Keratinocyte (primary cell): Measurements from ENCODE around the gene RASL10A. TPM values are rescaled to one million over a fixed set of nuclear protein-coding genes. Genes with fewer than 3 reads are reported as not detected.

Experiments used
- DNase-seq: peaks from one replicate; pipeline ENCODE4 v3.0.0-alpha.2; 2011; ENCODE audit warnings: low read depth, missing footprints, low spot score
- FAIRE-seq: peaks from 2 replicates; lab custom pipeline; 2011; peaks lifted over from hg19 to GRCh38; lab: Jason Lieb, UNC
- H2AFZ ChIP-seq: 2 replicates; pipeline ENCODE4 v1.6.0; 2012; ENCODE audit warnings: low read length, control low read depth, inconsistent platforms; ENCODE audit not compliant: control insufficient read depth
- H3K27ac ChIP-seq: 2 replicates; pipeline ENCODE4 v1.5.1; 2011; ENCODE audit warnings: low read length; ENCODE audit not compliant: control insufficient read depth, insufficient read depth
- H3K27me3 ChIP-seq: 3 replicates; pipeline ENCODE4 v1.6.0; 2011; ENCODE audit warnings: low read length; ENCODE audit not compliant: control insufficient read depth, insufficient read depth; ENCODE audit errors: extremely low read depth
- H3K36me3 ChIP-seq, 2 experiments: 2 replicates in 1 of 2; 3 replicates in 1 of 2; pipeline ENCODE4 v1.5.1; 2011; ENCODE audit warnings: low read length in 2 of 2, mild to moderate bottlenecking in 1 of 2; ENCODE audit not compliant: control insufficient read depth in 2 of 2, insufficient read depth in 2 of 2; ENCODE audit errors: extremely low read depth in 1 of 2
- H3K4me1 ChIP-seq: 3 replicates; pipeline ENCODE4 v1.5.1; 2011; ENCODE audit warnings: low read length; ENCODE audit not compliant: control insufficient read depth, insufficient read depth; ENCODE audit errors: extremely low read depth
- H3K4me2 ChIP-seq: 3 replicates; pipeline ENCODE4 v1.6.0; 2011; ENCODE audit warnings: low read depth, low read length; ENCODE audit not compliant: control insufficient read depth, insufficient read depth; ENCODE audit errors: extremely low read depth
- H3K4me3 ChIP-seq, 3 experiments: fragments of 200-600 bp in 1 of 3; sonication (generic) in 1 of 3; 2 replicates in 2 of 3; 3 replicates in 1 of 3; pipeline ENCODE4 v1.5.1; 2011 to 2016; ENCODE audit warnings: low read length in 3 of 3, mild to moderate bottlenecking in 3 of 3, control low read depth in 2 of 3, inconsistent platforms in 1 of 3, low read depth in 1 of 3, mixed read lengths in 1 of 3, mixed run types in 1 of 3, moderate library complexity in 1 of 3; ENCODE audit not compliant: control insufficient read depth in 2 of 3, insufficient read depth in 2 of 3; ENCODE audit errors: extremely low read depth in 1 of 3
- H3K79me2 ChIP-seq: 2 replicates; pipeline ENCODE4 v1.6.0; 2012; ENCODE audit warnings: low read length; ENCODE audit not compliant: control insufficient read depth, insufficient read depth
- H3K9ac ChIP-seq: 3 replicates; pipeline ENCODE4 v1.6.0; 2011; ENCODE audit warnings: low read length; ENCODE audit not compliant: control insufficient read depth, insufficient read depth; ENCODE audit errors: extremely low read depth
- H3K9me1 ChIP-seq: 3 replicates; pipeline ENCODE4 v1.6.0; 2011; ENCODE audit warnings: low read length; ENCODE audit not compliant: control insufficient read depth, insufficient read depth; ENCODE audit errors: extremely low read depth
- H3K9me3 ChIP-seq: 2 replicates; pipeline ENCODE4 v1.5.1; 2012; ENCODE audit warnings: low read depth, low read length; ENCODE audit not compliant: control insufficient read depth
- H4K20me1 ChIP-seq: 3 replicates; pipeline ENCODE4 v1.6.0; 2011; ENCODE audit warnings: low read length; ENCODE audit not compliant: control insufficient read depth, insufficient read depth; ENCODE audit errors: extremely low read depth
- CTCF ChIP-seq, 3 experiments: IDR thresholded peaks in 1 of 3; conservative IDR thresholded peaks in 1 of 3; optimal IDR thresholded peaks in 1 of 3; 2 replicates in 2 of 3; 3 replicates in 1 of 3; pipeline versions ENCODE3 to v1.5.1; 2011; ENCODE audit warnings: low read length in 3 of 3, mild to moderate bottlenecking in 3 of 3, moderate library complexity in 2 of 3, control low read depth in 1 of 3, inconsistent platforms in 1 of 3; ENCODE audit not compliant: insufficient read depth in 2 of 3; ENCODE audit errors: extremely low read depth in 1 of 3
- EZH2 ChIP-seq: IDR thresholded peaks from one replicate; pipeline ENCODE4 v1.6.1; 2012; ENCODE audit warnings: inconsistent platforms, mild to moderate bottlenecking, low read length, moderate library complexity
- dilution Hi-C: fragments of 300-500 bp; cut with MboI; formaldehyde crosslinking; loops from one replicate; pipeline ENCODE4 v1.7.0; 2020; ENCODE audit warnings: low sequenced_read_pairs; ENCODE audit not compliant: extremely low pct_ligation_motif_present
- polyA plus RNA-seq, 5 experiments: library from polyadenylated mRNA; depleted of rRNA in 3 of 5; stranded (reverse) in 3 of 5; stranded (forward) in 1 of 5; unstranded in 1 of 5; fragments of >200 nt; gene quantifications; 1 replicate in 1 of 5; 2 replicates in 3 of 5; 3 replicates in 1 of 5; pipeline versions ENCODE4 v1.2.1 to v1.2.3, GENCODE V29; 2011 to 2012; ENCODE audit warnings: missing spikeins in 2 of 5, low read depth in 1 of 5, low replicate concordance in 1 of 5

The RASL10A gene
- polyA plus RNA-seq, 1 donor (not counting 4 experiments of a cell fraction or from before 2014, with no cell fraction given): not detected

GRCh38 chr22:29329581-29329980 lies 14.1 kb upstream of the RASL10A start:
- Histone ChIP-seq H3K4me2 (no peak overlapping the region), H3K4me1 (no peaks in the 10 kb centered on the region), H2AFZ (no peak overlapping the region), H3K27me3 (no peaks in the 10 kb centered on the region), H3K79me2 (no peaks in the 10 kb centered on the region), H3K27ac (no peak overlapping the region), H3K36me3 (peaks cover 13 to 26% of the 10 kb centered on the region in 2 experiments), H3K4me3 (no peak overlapping the region), H3K9ac (no peak overlapping the region), H3K9me1 (peaks cover 2% of the 10 kb centered on the region), H4K20me1 (no peaks in the 10 kb centered on the region), H3K9me3 (no peaks in the 10 kb centered on the region)
- FAIRE-seq (no peak), DNase-seq (no peak)
- TF ChIP-seq CTCF (optimal IDR thresholded peaks at IDR 0.05 in 1 of 3, IDR thresholded peaks at IDR 0.05 in 1 of 3, conservative IDR thresholded peaks at IDR 0.05 in 1 of 3; ENCODE audit: extremely low read depth in 1 of 3, insufficient read depth in 2 of 3, low read length in 3 of 3): no peak
- no peak for TF ChIP-seq EZH2
- dilution Hi-C loops: no loop called here

- Histone ChIP-seq H4K20me1 (no peaks in the 10 kb centered on the region), H3K36me3 (peaks cover 13 to 26% of the 10 kb centered on the region in 2 experiments), H3K27me3 (no peaks in the 10 kb centered on the region), H3K4me1 (no peaks in the 10 kb centered on the region), H3K9ac (no peak overlapping the region), H3K79me2 (no peaks in the 10 kb centered on the region), H3K9me3 (no peaks in the 10 kb centered on the region), H3K27ac (no peak overlapping the region), H3K4me3 (no peak overlapping the region), H3K9me1 (peaks cover 2% of the 10 kb centered on the region), H3K4me2 (no peak overlapping the region), H2AFZ (no peak overlapping the region)
- FAIRE-seq (no peak), DNase-seq (no peak)
- dilution Hi-C loops: no loop called here
- no peak for TF ChIP-seq EZH2
- no peak for TF ChIP-seq CTCF (optimal IDR thresholded peaks at IDR 0.05 in 1 of 3, IDR thresholded peaks at IDR 0.05 in 1 of 3, conservative IDR thresholded peaks at IDR 0.05 in 1 of 3; ENCODE audit: extremely low read depth in 1 of 3, insufficient read depth in 2 of 3, low read length in 3 of 3)
These were observed 13.3 kb upstream of the RASL10A start for GRCh38 chr22:29328566-29329500.
